Omental fat pad (tissue), 4 donors: ENCODE measurements around the gene NHS. TPM values are rescaled to one million over a fixed set of nuclear protein-coding genes. Genes with fewer than 3 reads are reported as not detected.

Experiments
- ATAC-seq: fragments of 150-250 bp; one replicate; pipeline ENCODE4 v1.9.1; 2016; ENCODE audit warnings: mild to moderate bottlenecking, moderate library complexity; ENCODE audit not compliant: low FRiP score
- DNase-seq: peaks from one replicate; pipeline ENCODE4 v3.0.0-alpha.2; 2019; ENCODE audit warnings: low spot score
- CTCF ChIP-seq, 3 donors: fragments of 450-650 bp; IDR thresholded peaks; one replicate each; pipeline ENCODE4 v1.5.1; 2016 to 2017; ENCODE audit warnings: antibody characterized with exemption in 3 of 3, mild to moderate bottlenecking in 3 of 3, moderate library complexity in 2 of 3
- total RNA-seq, 4 donors: library from RNA; depleted of rRNA; stranded (reverse); fragments of >200 nt; gene quantifications; one replicate each; pipeline ENCODE4 v1.1.0, GENCODE V29; 2016

Gene NHS
- total RNA-seq, 4 donors from 2014 or later = 4.0 to 9.7 (median 7.6) TPM

GRCh38 chrX:17738737-17739535 is 363.9 kb downstream of the NHS start:
- ATAC-seq = no peak
- no peak for TF ChIP-seq CTCF (IDR thresholded peaks at IDR 0.05)
- DNase-seq = no peak

- TF ChIP-seq CTCF (IDR thresholded peaks at IDR 0.05) = no peak
- no peak for ATAC-seq
- no peak for DNase-seq
Observed at GRCh38 chrX:17740137-17741122, 365.4 kb downstream of the NHS start.

GRCh38 chrX:17741123-17741511 is 366.1 kb downstream of the NHS start:
- DNase-seq = no peak
- TF ChIP-seq CTCF (IDR thresholded peaks at IDR 0.05) = no peak
- no peak for ATAC-seq

DNA sequence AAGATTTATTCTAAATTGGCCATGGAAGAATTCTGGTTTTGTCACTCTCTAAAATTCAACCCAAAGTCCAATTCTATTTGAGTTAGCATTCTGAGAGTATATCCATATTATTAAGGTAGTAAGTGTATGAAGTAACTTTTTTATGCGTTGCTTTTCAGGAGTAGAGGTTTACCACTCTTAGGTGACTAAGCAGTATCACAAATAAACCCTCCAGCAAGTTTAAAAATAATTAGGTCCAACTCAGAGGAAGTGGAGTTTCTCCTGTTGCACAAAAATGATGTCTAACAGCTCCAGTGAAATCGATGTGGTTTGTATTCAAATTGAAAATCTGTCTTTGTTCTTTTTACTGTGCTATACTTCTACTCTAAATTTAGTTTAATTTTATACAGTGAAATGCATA is 368.9 kb downstream of the NHS start:
- no peak for DNase-seq
- ATAC-seq = no peak

DNA sequence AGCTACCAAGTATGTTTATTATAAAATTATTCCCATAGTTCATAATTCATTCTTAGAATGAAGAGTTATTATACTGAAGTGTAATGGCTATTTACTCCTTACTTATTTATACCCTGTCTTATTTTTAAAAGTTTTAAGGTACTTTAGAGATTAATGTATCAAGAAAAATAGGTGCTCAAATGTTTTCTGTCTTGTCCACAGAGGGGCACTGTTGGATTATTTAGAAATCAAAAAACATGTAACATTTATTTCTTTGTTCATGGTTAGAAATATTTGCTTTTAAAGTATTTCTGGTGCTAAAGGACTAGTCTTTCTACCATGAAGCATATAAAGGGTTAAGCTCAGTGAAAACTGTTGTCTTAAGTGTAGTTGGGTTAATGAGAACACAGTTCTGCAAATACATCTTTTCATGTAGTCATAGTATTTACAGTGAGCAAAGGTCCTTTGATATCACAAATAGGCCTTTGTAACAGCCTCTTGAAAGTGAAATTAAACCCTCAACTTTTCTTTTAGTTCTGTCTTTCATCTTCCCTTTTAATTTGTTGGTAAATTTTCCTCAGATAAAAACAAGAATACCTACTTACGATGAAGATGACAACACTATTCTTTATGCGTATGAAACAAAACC is 370.0 kb downstream of the NHS start:
- no peak for TF ChIP-seq CTCF (IDR thresholded peaks at IDR 0.05)
- DNase-seq (no peak), ATAC-seq (no peak)

More for the DNA sequence above, 368.9 kb downstream of the NHS start:
- no peak for TF ChIP-seq CTCF (IDR thresholded peaks at IDR 0.05)

DNA sequence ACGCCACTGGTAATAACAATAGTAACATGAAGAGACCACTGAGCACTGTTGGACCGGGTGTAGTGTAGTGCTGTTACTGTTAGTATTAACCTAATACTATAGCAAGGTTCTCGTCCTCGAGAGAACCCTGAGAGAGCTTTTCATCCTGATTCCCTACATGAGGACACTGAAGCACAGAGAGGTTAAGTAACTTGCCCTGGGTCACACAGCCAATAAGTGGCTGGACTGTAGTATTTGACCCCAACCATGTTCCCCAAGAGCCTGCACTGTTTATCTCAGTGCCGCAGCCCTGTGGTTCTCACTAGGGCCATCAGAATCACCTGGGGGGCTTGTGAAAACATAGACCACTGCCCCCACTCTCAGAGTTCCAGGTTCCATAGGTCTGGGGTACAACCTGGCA is 372.7 kb downstream of the NHS start:
- DNase-seq = no peak
- no peak for TF ChIP-seq CTCF (IDR thresholded peaks at IDR 0.05)
- ATAC-seq = no peak
